Caco-2 (cell line): ENCODE results near the gene LRRC74B. TPM values are rescaled to one million over a fixed set of nuclear protein-coding genes. Genes with fewer than 3 reads are reported as not detected.

Experiments used
- BruUV-seq: library from RNA; stranded (reverse); fragments of 400-500 nt; replicated peaks from 2 replicates; lab custom pipeline; 2021; lab: Mats Ljungman, UMichigan
- CTCF ChIA-PET: fragments of 300-600 bp; sonication (Branson Sonifier 250); formaldehyde crosslinking; loops from one replicate; lab custom pipeline; 2022; ENCODE audit warnings: antibody characterized with exemption; lab: Charles Lee
- POLR2A ChIA-PET: fragments of 300-600 bp; sonication (Branson Sonifier 250); formaldehyde crosslinking; loops from one replicate; lab custom pipeline; 2022; ENCODE audit warnings: antibody characterized with exemption; lab: Charles Lee
- DNase-seq, 2 experiments: peaks; one replicate each; pipeline versions ENCODE4 v3.0.0 to v3.0.0-alpha.2; 2020 to 2022
- H3K27me3 ChIP-seq: replicated peaks from 2 replicates; pipeline ENCODE4 v1.6.0; 2011; ENCODE audit warnings: low read length; ENCODE audit not compliant: control insufficient read depth, insufficient read depth
- H3K36me3 ChIP-seq: 2 replicates; pipeline ENCODE4 v1.5.1; 2011; ENCODE audit warnings: low read length; ENCODE audit not compliant: control insufficient read depth, insufficient read depth
- H3K4me1 ChIP-seq: fragments of 250-450 bp; sonication (Bioruptor Pico); 2 replicates; pipeline ENCODE4 v1.5.1; 2020; ENCODE audit warnings: mild to moderate bottlenecking
- H3K4me3 ChIP-seq: 2 replicates; pipeline ENCODE4 v1.5.1; 2011; ENCODE audit warnings: low read depth, mild to moderate bottlenecking, control low read depth, low read length
- H3K9me3 ChIP-seq: fragments of 250-450 bp; sonication (Bioruptor Pico); 2 replicates; pipeline ENCODE4 v1.5.1; 2020; ENCODE audit warnings: mild to moderate bottlenecking, moderate library complexity
- H3K27ac Mint-ChIP-seq: one replicate; pipeline ENCODE4 v1.8.0; 2022; ENCODE audit warnings: mixed read lengths; ENCODE audit not compliant: unreplicated experiment
- H3K27me3 Mint-ChIP-seq: one replicate; pipeline ENCODE4 v1.8.0; 2022; ENCODE audit warnings: mixed read lengths; ENCODE audit not compliant: insufficient read depth, unreplicated experiment
- H3K36me3 Mint-ChIP-seq: one replicate; pipeline ENCODE4 v1.8.0; 2022; ENCODE audit warnings: mild to moderate bottlenecking, mixed read lengths; ENCODE audit not compliant: insufficient read depth, unreplicated experiment
- H3K4me1 Mint-ChIP-seq: one replicate; pipeline ENCODE4 v1.8.0; 2022; ENCODE audit warnings: low read depth, mixed read lengths; ENCODE audit not compliant: unreplicated experiment
- H3K4me3 Mint-ChIP-seq: one replicate; pipeline ENCODE4 v1.8.0; 2022; ENCODE audit warnings: mild to moderate bottlenecking, moderate library complexity, mixed read lengths; ENCODE audit not compliant: unreplicated experiment
- H3K9me3 Mint-ChIP-seq: one replicate; pipeline ENCODE4 v1.8.0; 2022; ENCODE audit warnings: mixed read lengths; ENCODE audit not compliant: unreplicated experiment
- CTCF ChIP-seq, 2 experiments: fragments of 200-600 bp in 1 of 2; IDR thresholded peaks; 1 replicate in 1 of 2; 2 replicates in 1 of 2; pipeline versions ENCODE4 v1.5.1 to v1.8.0; 2011 to 2022; ENCODE audit warnings: antibody characterized with exemption in 1 of 2, control low read depth in 1 of 2, inconsistent platforms in 1 of 2, low read depth in 1 of 2, low read length in 1 of 2, mild to moderate bottlenecking in 1 of 2, moderate library complexity in 1 of 2; ENCODE audit not compliant: insufficient read depth in 1 of 2, severe bottlenecking in 1 of 2, unreplicated experiment in 1 of 2
- intact Hi-C: fragments of 100-400 bp; cut with micrococcal nuclease; formaldehyde crosslinking; loops from one replicate; pipeline ENCODE4 v1.10.0; 2022; ENCODE audit not compliant: unreplicated experiment
- total RNA-seq: library from RNA; stranded (reverse); gene quantifications from 2 replicates; pipeline ENCODE4 v1.2.3, GENCODE V29; 2022

LRRC74B gene
- total RNA-seq, 1 experiment from 2014 or later: not detected

GRCh38 chr22:21076912-21077625, 31.3 kb downstream of the LRRC74B start:
- Mint-ChIP-seq H3K4me3 (no peak overlapping the region), H3K27me3 (no peaks in the 10 kb centered on the region), H3K9me3 (peaks cover 6% of the 10 kb centered on the region), H3K36me3 (no peaks in the 10 kb centered on the region), H3K27ac (no peak overlapping the region), H3K4me1 (no peaks in the 10 kb centered on the region)
- Histone ChIP-seq H3K4me3 (no peak overlapping the region), H3K4me1 (no peaks in the 10 kb centered on the region), H3K9me3 (no peaks in the 10 kb centered on the region), H3K27me3 (no peaks in the 10 kb centered on the region), H3K36me3 (no peaks in the 10 kb centered on the region)
- no peak for DNase-seq
- no TSS peak for BruUV-seq
- no peak for TF ChIP-seq CTCF (IDR thresholded peaks at IDR 0.05; ENCODE audit: insufficient read depth in 1 of 2, low read depth in 1 of 2, low read length in 1 of 2, severe bottlenecking in 1 of 2, unreplicated experiment in 1 of 2)
- intact Hi-C loops: no loop called here
- ChIA-PET CTCF (no interaction called here), POLR2A (no interaction called here)

DNA sequence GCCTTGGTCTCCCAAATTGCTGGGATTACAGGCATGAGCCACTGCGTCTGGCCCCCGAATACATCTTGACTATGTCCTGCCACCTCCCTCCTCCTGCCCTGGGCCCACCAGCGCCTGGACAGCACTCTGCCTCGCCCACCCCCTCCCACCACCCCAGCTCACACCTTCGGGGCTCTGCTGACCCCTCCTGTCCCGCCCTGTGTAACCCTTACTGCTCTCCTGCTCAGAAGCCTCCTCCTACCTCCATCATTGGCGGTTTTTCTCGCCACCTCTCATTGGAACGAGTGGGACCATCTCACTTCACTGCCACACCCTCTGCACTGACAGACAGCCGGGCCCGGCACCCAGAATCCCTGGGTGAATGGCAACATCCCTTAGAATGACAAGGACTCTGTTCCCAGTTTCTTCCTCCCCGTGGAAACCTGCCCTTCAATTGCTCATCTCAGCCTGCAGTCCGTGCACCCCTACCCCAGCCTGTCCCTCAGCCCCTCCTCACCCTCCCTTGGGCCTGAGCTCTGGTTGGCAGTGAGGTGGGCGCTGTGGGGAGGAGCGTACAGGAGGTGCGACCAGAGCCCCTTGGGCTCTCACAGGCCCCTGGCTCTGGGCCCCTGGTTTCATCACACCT, 32.2 kb downstream of the LRRC74B start:
- Histone ChIP-seq H3K4me3 (no peak overlapping the region), H3K4me1 (no peaks in the 10 kb centered on the region), H3K36me3 (no peaks in the 10 kb centered on the region), H3K27me3 (no peaks in the 10 kb centered on the region), H3K9me3 (no peaks in the 10 kb centered on the region)
- BruUV-seq: no TSS peak
- DNase-seq: no peak
- Mint-ChIP-seq H3K36me3 (no peaks in the 10 kb centered on the region), H3K9me3 (no peaks in the 10 kb centered on the region), H3K4me3 (no peak overlapping the region), H3K27ac (no peak overlapping the region), H3K4me1 (no peaks in the 10 kb centered on the region), H3K27me3 (no peaks in the 10 kb centered on the region)
- TF ChIP-seq CTCF (IDR thresholded peaks at IDR 0.05; ENCODE audit: insufficient read depth in 1 of 2, low read depth in 1 of 2, low read length in 1 of 2, severe bottlenecking in 1 of 2, unreplicated experiment in 1 of 2): no peak
- ChIA-PET CTCF (no interaction called here), POLR2A (no interaction called here)
- intact Hi-C loops: no loop called here

GRCh38 chr22:21078916-21079315, 33.2 kb downstream of the LRRC74B start:
- POLR2A ChIA-PET: no interaction called here
- H3K27me3 ChIP-seq: no peaks in the 10 kb centered on the region
- no TSS peak for BruUV-seq
- no peaks in the 10 kb centered on the region for H3K9me3 Mint-ChIP-seq
- H3K36me3 ChIP-seq: no peaks in the 10 kb centered on the region
- H3K4me3 ChIP-seq: no peak overlapping the region
- CTCF ChIA-PET: no interaction called here
- no peak overlapping the region for H3K4me3 Mint-ChIP-seq
- no peaks in the 10 kb centered on the region for H3K36me3 Mint-ChIP-seq
- intact Hi-C loops: no loop called here
- H3K27me3 Mint-ChIP-seq: no peaks in the 10 kb centered on the region
- no peak overlapping the region for H3K27ac Mint-ChIP-seq
- TF ChIP-seq CTCF (IDR thresholded peaks at IDR 0.05; ENCODE audit: insufficient read depth in 1 of 2, low read depth in 1 of 2, low read length in 1 of 2, severe bottlenecking in 1 of 2, unreplicated experiment in 1 of 2): no peak
- H3K4me1 Mint-ChIP-seq: no peaks in the 10 kb centered on the region
- no peak for DNase-seq
- H3K4me1 ChIP-seq: no peaks in the 10 kb centered on the region
- no peaks in the 10 kb centered on the region for H3K9me3 ChIP-seq
